ENCODE measurements around the gene ENPP1. TPM values are rescaled to one million over a fixed set of nuclear protein-coding genes. Genes with fewer than 3 reads are reported as not detected.
A peak's percentile ranks its signal among the peaks of the same experiment; 100 is the strongest.

Gene ENPP1
- total RNA-seq, 4 donors from 2014 or later = 26.5 to 128 (median 54.3) TPM

DNA sequence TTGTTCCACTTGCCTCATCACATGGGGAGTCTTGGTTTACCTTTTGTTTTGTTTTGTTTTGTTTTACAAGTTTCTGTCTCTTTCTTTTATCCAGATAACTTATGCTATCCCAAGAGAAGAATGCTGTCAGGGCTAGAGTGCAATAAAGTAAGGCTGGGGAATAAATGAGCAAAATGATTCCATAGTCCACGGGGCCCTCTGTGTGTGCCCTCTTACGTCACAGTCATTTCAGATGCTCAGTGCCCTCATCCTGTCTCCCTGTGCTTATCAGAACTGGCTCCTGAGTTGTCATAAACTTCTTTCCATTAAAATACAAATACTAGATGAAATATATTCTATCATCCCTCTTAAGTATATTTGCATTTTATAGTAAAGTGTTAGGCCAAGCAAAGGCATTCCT lies 30.8 kb upstream of the ENPP1 start:
- Histone ChIP-seq H3K27ac (no peak overlapping the region), H3K27me3 (no peaks in the 10 kb centered on the region), H3K36me3 (no peaks in the 10 kb centered on the region), H3K4me1 (peaks cover 0 to 2% of the 10 kb centered on the region in 2 donors), H3K9me3 (no peaks in the 10 kb centered on the region), H3K4me3 (no peak overlapping the region)
- intact Hi-C loops (cut with DNase I; ENCODE audit: low total_unique reads) = no loop called here
- TF ChIP-seq, protein P1, sequence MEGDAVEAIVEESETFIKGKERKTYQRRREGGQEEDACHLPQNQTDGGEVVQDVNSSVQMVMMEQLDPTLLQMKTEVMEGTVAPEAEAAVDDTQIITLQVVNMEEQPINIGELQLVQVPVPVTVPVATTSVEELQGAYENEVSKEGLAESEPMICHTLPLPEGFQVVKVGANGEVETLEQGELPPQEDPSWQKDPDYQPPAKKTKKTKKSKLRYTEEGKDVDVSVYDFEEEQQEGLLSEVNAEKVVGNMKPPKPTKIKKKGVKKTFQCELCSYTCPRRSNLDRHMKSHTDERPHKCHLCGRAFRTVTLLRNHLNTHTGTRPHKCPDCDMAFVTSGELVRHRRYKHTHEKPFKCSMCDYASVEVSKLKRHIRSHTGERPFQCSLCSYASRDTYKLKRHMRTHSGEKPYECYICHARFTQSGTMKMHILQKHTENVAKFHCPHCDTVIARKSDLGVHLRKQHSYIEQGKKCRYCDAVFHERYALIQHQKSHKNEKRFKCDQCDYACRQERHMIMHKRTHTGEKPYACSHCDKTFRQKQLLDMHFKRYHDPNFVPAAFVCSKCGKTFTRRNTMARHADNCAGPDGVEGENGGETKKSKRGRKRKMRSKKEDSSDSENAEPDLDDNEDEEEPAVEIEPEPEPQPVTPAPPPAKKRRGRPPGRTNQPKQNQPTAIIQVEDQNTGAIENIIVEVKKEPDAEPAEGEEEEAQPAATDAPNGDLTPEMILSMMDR (IDR thresholded peaks at IDR 0.05) = no peak
- no peak for TF ChIP-seq POLR2A (IDR thresholded peaks at IDR 0.05)
- DNase-seq = no peak

DNA sequence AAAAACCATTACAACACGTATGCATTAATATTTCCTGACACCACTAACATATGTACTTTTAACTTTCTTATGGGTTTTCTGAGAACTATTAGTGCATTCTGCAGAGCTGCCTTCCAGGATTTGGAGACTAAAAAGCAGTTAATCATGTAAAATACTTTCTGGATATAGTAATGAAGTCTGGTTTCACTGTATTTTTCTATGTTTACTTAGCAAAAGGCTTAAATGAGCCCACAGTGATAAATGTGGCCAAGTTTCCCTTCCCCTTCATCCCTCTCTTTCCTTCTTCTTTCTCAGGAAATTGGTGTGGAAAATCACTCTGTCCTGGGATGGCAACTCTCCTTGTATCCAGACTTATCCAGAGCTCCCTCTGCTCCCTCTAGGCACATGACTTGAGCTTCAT lies 29.7 kb upstream of the ENPP1 start:
- H3K27ac ChIP-seq = peak overlapping the region in 1 of 2 donors; percentile 35
- intact Hi-C loops (cut with DNase I; ENCODE audit: low total_unique reads) = no loop called here
- TF ChIP-seq, protein P1 (IDR thresholded peaks at IDR 0.05) = no peak
- TF ChIP-seq POLR2A (IDR thresholded peaks at IDR 0.05) = no peak

DNA sequence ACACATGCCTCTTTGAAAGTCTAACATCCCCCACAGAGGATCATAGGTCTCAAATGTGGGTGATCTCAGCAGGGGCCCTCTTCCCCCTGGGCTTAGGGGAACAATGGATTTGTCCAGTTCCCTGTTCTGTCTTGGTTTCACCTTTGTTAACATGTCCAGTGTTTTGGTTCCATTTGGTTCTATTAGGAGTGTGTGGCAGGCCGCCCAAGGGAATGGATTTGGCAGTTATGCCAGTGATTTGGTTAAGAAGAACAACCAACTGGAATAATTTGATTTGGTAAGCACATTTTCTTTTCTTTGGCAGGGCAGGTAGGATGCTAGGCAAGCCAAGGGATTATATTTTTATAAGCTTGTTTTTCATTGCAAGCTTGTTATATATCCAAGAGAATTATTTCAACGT lies 28.5 kb upstream of the ENPP1 start:
- H3K27ac ChIP-seq = no peak overlapping the region
- no peaks in the 10 kb centered on the region for H3K36me3 ChIP-seq

More for the DNA sequence above, 29.7 kb upstream of the ENPP1 start:
- Histone ChIP-seq H3K36me3 (no peaks in the 10 kb centered on the region), H3K4me3 (no peak overlapping the region), H3K4me1 (peaks cover 0 to 2% of the 10 kb centered on the region in 2 donors), H3K27me3 (no peaks in the 10 kb centered on the region), H3K9me3 (no peaks in the 10 kb centered on the region)
- DNase-seq = no peak

DNA sequence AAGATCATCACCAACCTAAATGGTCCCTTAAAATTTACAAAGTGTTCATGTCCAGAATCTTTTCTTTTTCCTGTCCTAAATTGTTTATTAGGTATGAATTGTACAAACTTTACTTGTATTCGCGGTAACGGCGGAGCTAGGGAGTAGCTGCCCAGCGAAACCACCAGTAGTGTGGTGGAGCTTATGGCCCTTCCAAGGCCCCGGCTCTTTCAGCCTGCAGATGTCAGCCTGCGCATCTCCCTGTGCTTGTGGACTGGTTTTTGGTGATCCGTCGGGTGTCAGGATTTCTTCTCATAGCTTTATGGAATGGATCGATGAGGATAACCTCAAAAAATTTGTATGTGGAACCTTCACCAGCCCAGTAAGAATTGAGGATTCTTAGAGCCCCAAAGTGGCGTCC lies 27.2 kb upstream of the ENPP1 start:
- Histone ChIP-seq H3K36me3 (no peaks in the 10 kb centered on the region), H3K4me3 (no peak overlapping the region), H3K4me1 (peaks cover 0 to 2% of the 10 kb centered on the region in 2 donors), H3K27me3 (no peaks in the 10 kb centered on the region), H3K27ac (no peak overlapping the region), H3K9me3 (no peaks in the 10 kb centered on the region)
- DNase-seq = no peak
- intact Hi-C loops (cut with DNase I; ENCODE audit: low total_unique reads) = no loop called here
- TF ChIP-seq POLR2A (IDR thresholded peaks at IDR 0.05) = no peak
- TF ChIP-seq, protein P1 (IDR thresholded peaks at IDR 0.05) = no peak

More for the DNA sequence above, 28.5 kb upstream of the ENPP1 start:
- no peak for DNase-seq
- H3K9me3 ChIP-seq = no peaks in the 10 kb centered on the region
- H3K27me3 ChIP-seq = no peaks in the 10 kb centered on the region
- H3K4me1 ChIP-seq = peaks cover 0 to 2% of the 10 kb centered on the region in 2 donors
- H3K4me3 ChIP-seq = no peak overlapping the region
- intact Hi-C loops (cut with DNase I; ENCODE audit: low total_unique reads) = no loop called here
- no peak for TF ChIP-seq POLR2A (IDR thresholded peaks at IDR 0.05)

DNA sequence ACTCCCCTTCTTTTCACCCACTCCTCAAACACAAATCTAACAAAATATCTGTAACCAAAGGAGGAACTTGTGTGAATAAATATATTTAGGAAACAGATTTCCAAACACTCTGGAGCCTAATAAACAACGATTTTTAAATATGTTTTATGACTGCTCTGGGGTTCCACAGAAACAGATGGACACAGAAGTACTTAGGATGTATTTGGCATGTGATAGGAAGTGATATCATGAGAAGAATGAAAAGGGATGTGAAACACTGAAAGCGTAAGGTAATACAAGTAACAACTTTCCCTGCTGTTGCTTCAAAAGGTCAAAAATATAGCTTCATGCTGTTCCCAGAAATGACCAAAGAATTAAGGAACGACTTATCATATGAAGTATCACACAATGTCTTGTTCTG lies 26.1 kb upstream of the ENPP1 start:
- no peak overlapping the region for H3K27ac ChIP-seq
- H3K4me1 ChIP-seq = peaks cover 0 to 2% of the 10 kb centered on the region in 2 donors
- TF ChIP-seq, protein P1 (IDR thresholded peaks at IDR 0.05) = no peak
- no peak for DNase-seq
- no peaks in the 10 kb centered on the region for H3K36me3 ChIP-seq
- intact Hi-C loops (cut with DNase I; ENCODE audit: low total_unique reads) = no loop called here
- no peaks in the 10 kb centered on the region for H3K27me3 ChIP-seq
- H3K9me3 ChIP-seq = no peaks in the 10 kb centered on the region
- no peak overlapping the region for H3K4me3 ChIP-seq

DNA sequence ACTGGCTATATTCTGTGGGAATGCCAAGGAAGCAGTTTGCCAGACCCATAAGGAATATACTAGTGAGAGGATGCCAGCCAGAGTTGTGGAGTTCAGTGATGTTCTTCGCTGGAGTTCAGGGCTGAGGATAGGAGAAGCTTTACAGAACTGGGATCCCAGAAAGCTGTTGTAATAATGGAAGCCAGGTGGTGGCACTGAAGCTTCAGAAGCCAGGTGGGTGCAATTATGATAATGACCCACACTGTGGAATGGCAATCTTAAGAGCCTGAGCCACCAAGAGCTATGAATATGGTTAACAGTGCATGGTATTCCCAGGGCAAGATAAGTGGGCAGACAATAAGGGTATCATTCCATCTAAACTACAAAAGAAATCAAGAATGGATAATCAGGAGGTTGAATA lies 25.1 kb upstream of the ENPP1 start:
- no peaks in the 10 kb centered on the region for H3K36me3 ChIP-seq

More for the DNA sequence above, 25.1 kb upstream of the ENPP1 start:
- Histone ChIP-seq H3K4me3 (no peak overlapping the region), H3K27ac (no peak overlapping the region), H3K4me1 (peaks cover 0 to 2% of the 10 kb centered on the region in 2 donors), H3K27me3 (no peaks in the 10 kb centered on the region), H3K9me3 (no peaks in the 10 kb centered on the region)
- no peak for TF ChIP-seq POLR2A (IDR thresholded peaks at IDR 0.05)
- TF ChIP-seq, protein P1 (IDR thresholded peaks at IDR 0.05) = peak in 1 of 4 experiments; percentile 5
- DNase-seq = no peak
- intact Hi-C loops (cut with DNase I; ENCODE audit: low total_unique reads) = no loop called here

Measured in uterus (tissue), 4 donors.